A549 (cell line): ENCODE data around the gene ARHGAP27.

Experiments
- CHD4 ChIP-seq: fragments of 200-600 bp; sonication (generic); IDR thresholded peaks from 2 replicates; pipeline ENCODE4 v1.6.1; 2016; ENCODE audit warnings: antibody characterized with exemption, mild to moderate bottlenecking, borderline replicate concordance
- EP300 ChIP-seq, 2 experiments: fragments of >200 bp; sonication (Bioruptor Twin); formaldehyde crosslinking; IDR thresholded peaks; 2 replicates in 1 of 2; 3 replicates in 1 of 2; pipeline ENCODE4 v1.6.1; 2016 to 2017
- JUNB ChIP-seq: fragments of >200 bp; sonication (Bioruptor Twin); formaldehyde crosslinking; IDR thresholded peaks from 2 replicates; pipeline ENCODE4 v1.6.1; 2016
- NFE2L2 ChIP-seq: fragments of 150-350 bp; conservative IDR thresholded peaks from 2 replicates; pipeline ENCODE4 v1.6.1; 2014; ENCODE audit warnings: low read length
- POLR2A ChIP-seq: IDR thresholded peaks from 2 replicates; pipeline ENCODE4 v1.6.1; 2012; ENCODE audit warnings: mild to moderate bottlenecking, low read length
- RNF2 ChIP-seq: fragments of 200-600 bp; sonication (generic); IDR thresholded peaks from 2 replicates; pipeline ENCODE4 v1.6.1; 2016; ENCODE audit warnings: low read depth, mild to moderate bottlenecking, antibody characterized with exemption, moderate library complexity, borderline replicate concordance
- ZFP36 ChIP-seq: fragments of 450-650 bp; IDR thresholded peaks from 2 replicates; pipeline ENCODE4 v1.6.1; 2014; ENCODE audit warnings: borderline replicate concordance; ENCODE audit not compliant: partially characterized antibody
- TF ChIP-seq, protein P1 (sequence below): fragments of >200 bp; sonication (Bioruptor Twin); formaldehyde crosslinking; IDR thresholded peaks from 3 replicates; pipeline ENCODE4 v1.5.1; 2016

- TF ChIP-seq, protein P1, sequence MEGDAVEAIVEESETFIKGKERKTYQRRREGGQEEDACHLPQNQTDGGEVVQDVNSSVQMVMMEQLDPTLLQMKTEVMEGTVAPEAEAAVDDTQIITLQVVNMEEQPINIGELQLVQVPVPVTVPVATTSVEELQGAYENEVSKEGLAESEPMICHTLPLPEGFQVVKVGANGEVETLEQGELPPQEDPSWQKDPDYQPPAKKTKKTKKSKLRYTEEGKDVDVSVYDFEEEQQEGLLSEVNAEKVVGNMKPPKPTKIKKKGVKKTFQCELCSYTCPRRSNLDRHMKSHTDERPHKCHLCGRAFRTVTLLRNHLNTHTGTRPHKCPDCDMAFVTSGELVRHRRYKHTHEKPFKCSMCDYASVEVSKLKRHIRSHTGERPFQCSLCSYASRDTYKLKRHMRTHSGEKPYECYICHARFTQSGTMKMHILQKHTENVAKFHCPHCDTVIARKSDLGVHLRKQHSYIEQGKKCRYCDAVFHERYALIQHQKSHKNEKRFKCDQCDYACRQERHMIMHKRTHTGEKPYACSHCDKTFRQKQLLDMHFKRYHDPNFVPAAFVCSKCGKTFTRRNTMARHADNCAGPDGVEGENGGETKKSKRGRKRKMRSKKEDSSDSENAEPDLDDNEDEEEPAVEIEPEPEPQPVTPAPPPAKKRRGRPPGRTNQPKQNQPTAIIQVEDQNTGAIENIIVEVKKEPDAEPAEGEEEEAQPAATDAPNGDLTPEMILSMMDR, result no peak
- no peak for TF ChIP-seq RNF2
- TF ChIP-seq EP300 (IDR thresholded peaks at IDR 0.05), result no peak
- no peak for TF ChIP-seq ZFP36
- peak; percentile 27; the same call in 1 of the 2 replicates for TF ChIP-seq POLR2A
- TF ChIP-seq NFE2L2, result no peak
- TF ChIP-seq CHD4, result no peak
- no peak for TF ChIP-seq JUNB
Measured at GRCh38 chr17:45431531-45432404, 902 bp downstream of the ARHGAP27 start.
